ENCODE results near the gene WRAP53. TPM values are rescaled to one million over a fixed set of nuclear protein-coding genes. Genes with fewer than 3 reads are reported as not detected.

Gene WRAP53
- total RNA-seq, 1 donor from 2014 or later = 41.1 TPM

GRCh38 chr17:7742729-7743128 lies 54.5 kb downstream of the WRAP53 start:
- Mint-ChIP-seq H3K27me3 (ENCODE audit: low read depth) (peaks cover 28% of the 10 kb centered on the region), H3K27ac (ENCODE audit: unreplicated experiment) (no peak overlapping the region), H3K4me1 (peaks cover 13% of the 10 kb centered on the region), H3K4me3 (no peak overlapping the region), H3K9me3 (no peaks in the 10 kb centered on the region), H3K36me3 (ENCODE audit: low read depth) (no peaks in the 10 kb centered on the region)
- no peak for DNase-seq (ENCODE audit: low read depth, low spot score)
- TF ChIP-seq, protein P1, sequence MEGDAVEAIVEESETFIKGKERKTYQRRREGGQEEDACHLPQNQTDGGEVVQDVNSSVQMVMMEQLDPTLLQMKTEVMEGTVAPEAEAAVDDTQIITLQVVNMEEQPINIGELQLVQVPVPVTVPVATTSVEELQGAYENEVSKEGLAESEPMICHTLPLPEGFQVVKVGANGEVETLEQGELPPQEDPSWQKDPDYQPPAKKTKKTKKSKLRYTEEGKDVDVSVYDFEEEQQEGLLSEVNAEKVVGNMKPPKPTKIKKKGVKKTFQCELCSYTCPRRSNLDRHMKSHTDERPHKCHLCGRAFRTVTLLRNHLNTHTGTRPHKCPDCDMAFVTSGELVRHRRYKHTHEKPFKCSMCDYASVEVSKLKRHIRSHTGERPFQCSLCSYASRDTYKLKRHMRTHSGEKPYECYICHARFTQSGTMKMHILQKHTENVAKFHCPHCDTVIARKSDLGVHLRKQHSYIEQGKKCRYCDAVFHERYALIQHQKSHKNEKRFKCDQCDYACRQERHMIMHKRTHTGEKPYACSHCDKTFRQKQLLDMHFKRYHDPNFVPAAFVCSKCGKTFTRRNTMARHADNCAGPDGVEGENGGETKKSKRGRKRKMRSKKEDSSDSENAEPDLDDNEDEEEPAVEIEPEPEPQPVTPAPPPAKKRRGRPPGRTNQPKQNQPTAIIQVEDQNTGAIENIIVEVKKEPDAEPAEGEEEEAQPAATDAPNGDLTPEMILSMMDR (conservative IDR thresholded peaks at IDR 0.05) = no peak

- H3K9me3 Mint-ChIP-seq = no peaks in the 10 kb centered on the region
- DNase-seq (ENCODE audit: low read depth, low spot score) = no peak
- H3K36me3 Mint-ChIP-seq (ENCODE audit: low read depth) = no peaks in the 10 kb centered on the region
- peaks cover 13% of the 10 kb centered on the region for H3K4me1 Mint-ChIP-seq
- no peak overlapping the region for H3K4me3 Mint-ChIP-seq
- peaks cover 19% of the 10 kb centered on the region for H3K27me3 Mint-ChIP-seq (ENCODE audit: low read depth)
- TF ChIP-seq, protein P1 (conservative IDR thresholded peaks at IDR 0.05) = no peak
- H3K27ac Mint-ChIP-seq (ENCODE audit: unreplicated experiment) = no peak overlapping the region
Measured at GRCh38 chr17:7744416-7744815, 56.1 kb downstream of the WRAP53 start.

- peaks cover 12% of the 10 kb centered on the region for H3K27me3 Mint-ChIP-seq (ENCODE audit: low read depth)
- no peak overlapping the region for H3K4me3 Mint-ChIP-seq
- H3K9me3 Mint-ChIP-seq = peaks cover 3% of the 10 kb centered on the region
- DNase-seq (ENCODE audit: low read depth, low spot score) = peak; percentile 16
- peaks cover 18% of the 10 kb centered on the region for H3K4me1 Mint-ChIP-seq
- H3K36me3 Mint-ChIP-seq (ENCODE audit: low read depth) = no peaks in the 10 kb centered on the region
- H3K27ac Mint-ChIP-seq (ENCODE audit: unreplicated experiment) = no peak overlapping the region
- TF ChIP-seq, protein P1 (conservative IDR thresholded peaks at IDR 0.05) = peak; percentile 20
Measured at GRCh38 chr17:7745748-7746470, 57.6 kb downstream of the WRAP53 start.

DNA sequence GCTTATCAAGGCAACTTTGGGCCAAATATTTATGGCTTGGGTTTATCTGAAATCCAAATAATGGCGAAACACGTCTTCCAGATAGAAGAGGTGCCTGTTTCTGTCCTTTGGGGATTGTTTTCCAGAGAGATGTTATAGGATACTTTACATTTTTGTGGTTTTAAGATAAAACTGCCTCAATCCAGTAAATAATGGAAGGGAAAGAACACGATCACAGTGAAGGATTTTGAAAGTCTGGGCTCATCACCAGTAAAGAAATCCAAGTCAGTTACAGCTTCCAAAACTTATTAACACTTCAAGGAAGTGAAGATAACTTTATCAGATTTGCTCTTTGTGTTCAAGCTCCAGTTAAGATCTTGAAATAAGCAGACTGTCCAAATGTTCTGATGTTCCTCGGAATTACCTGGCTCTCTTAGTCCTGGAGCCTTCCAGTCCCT lies 59.4 kb downstream of the WRAP53 start:
- Mint-ChIP-seq H3K4me3 (no peak overlapping the region), H3K27me3 (ENCODE audit: low read depth) (peaks cover 9% of the 10 kb centered on the region), H3K4me1 (peaks cover 18% of the 10 kb centered on the region), H3K9me3 (peaks cover 3% of the 10 kb centered on the region), H3K36me3 (ENCODE audit: low read depth) (no peaks in the 10 kb centered on the region), H3K27ac (ENCODE audit: unreplicated experiment) (no peak overlapping the region)
- TF ChIP-seq, protein P1 (conservative IDR thresholded peaks at IDR 0.05) = no peak
- DNase-seq (ENCODE audit: low read depth, low spot score) = no peak

DNA sequence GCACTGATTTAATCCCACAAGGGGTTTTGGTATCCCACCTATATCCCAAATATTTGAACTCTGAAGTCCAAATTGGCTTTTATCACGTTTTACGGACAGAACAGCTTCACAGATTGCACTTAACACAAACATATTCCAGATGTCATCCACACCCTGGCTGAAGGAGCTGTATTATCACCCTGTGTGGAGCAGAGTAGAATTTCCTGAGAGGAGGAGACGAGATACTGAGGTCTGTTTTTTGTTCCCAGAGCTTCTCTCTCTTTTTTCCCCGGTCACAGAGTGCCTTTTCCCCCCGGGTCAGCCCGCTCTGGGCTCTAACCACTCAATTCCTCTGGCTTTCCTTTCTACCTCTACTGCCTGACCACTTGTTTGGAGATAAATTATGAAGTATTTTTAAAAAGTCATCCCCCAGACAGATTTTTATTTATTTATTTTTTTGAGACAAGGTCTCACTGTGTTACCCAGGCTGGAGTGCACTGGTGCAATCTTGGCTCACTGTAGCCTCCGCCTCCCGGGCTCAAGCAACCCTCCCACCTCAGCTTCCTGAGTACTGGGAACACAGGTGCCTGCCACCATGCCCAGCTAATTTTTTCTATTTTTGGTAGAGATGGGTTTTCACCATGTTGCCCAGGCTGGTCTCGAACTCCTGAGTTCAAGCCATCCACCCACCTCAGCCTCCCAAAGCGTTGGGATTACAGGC lies 59.9 kb downstream of the WRAP53 start:
- H3K27ac Mint-ChIP-seq (ENCODE audit: unreplicated experiment) = no peak overlapping the region
- H3K27me3 Mint-ChIP-seq (ENCODE audit: low read depth) = peaks cover 9% of the 10 kb centered on the region
- no peaks in the 10 kb centered on the region for H3K36me3 Mint-ChIP-seq (ENCODE audit: low read depth)
- peaks cover 3% of the 10 kb centered on the region for H3K9me3 Mint-ChIP-seq
- peaks cover 18% of the 10 kb centered on the region for H3K4me1 Mint-ChIP-seq
- DNase-seq (ENCODE audit: low read depth, low spot score) = no peak
- no peak overlapping the region for H3K4me3 Mint-ChIP-seq
- TF ChIP-seq, protein P1 (conservative IDR thresholded peaks at IDR 0.05) = no peak
